HCT116 (cell line): ENCODE measurements around the gene FAR1. TPM values are rescaled to one million over a fixed set of nuclear protein-coding genes. Genes with fewer than 3 reads are reported as not detected.

Source experiments
- ATAC-seq: fragments of 200-7000 bp; cut with Tn5 transposase; 2 replicates; pipeline ENCODE4 v1.9.1; 2020; ENCODE audit warnings: mild to moderate bottlenecking, moderate library complexity
- BruUV-seq: library from RNA; stranded (reverse); fragments of 400-500 nt; replicated peaks from 2 replicates; lab custom pipeline; 2021; lab: Mats Ljungman, UMichigan
- CTCF ChIA-PET: fragments of 300-600 bp; sonication (Branson Sonifier 250); formaldehyde crosslinking; loops from one replicate; lab custom pipeline; 2021; ENCODE audit warnings: antibody characterized with exemption; lab: Charles Lee
- POLR2A ChIA-PET: fragments of 300-600, 350-600 bp; sonication (Branson Sonifier 250); formaldehyde crosslinking; loops from one replicate; lab custom pipeline; 2021; ENCODE audit warnings: antibody characterized with exemption; lab: Charles Lee
- RAD21 ChIA-PET, 2 experiments: fragments of 300-600 bp; sonication (Branson Sonifier 250); formaldehyde crosslinking; loops; one replicate each; lab custom pipeline; 2023; ENCODE audit warnings: low total read pairs in 2 of 2; ENCODE audit not compliant: uncharacterized antibody in 2 of 2, unreplicated experiment in 2 of 2, low non-redundant PET in 1 of 2; lab: Charles Lee
- DNase-seq: peaks from one replicate; pipeline ENCODE4 v3.0.0-alpha.2; 2010; ENCODE audit warnings: low read depth, low spot score
- H2AFZ ChIP-seq: fragments of 200-600 bp; shearing (Covaris generic), sonication (generic); 2 replicates; pipeline ENCODE4 v1.6.1; 2017; ENCODE audit warnings: low read depth, mixed run types, mixed read lengths, antibody characterized with exemption, low read length; ENCODE audit not compliant: poor library complexity, severe bottlenecking
- H3K27ac ChIP-seq: 2 replicates; pipeline ENCODE4 v1.5.1; 2012; ENCODE audit warnings: low read depth, low read length
- H3K27me3 ChIP-seq: fragments of 200-600 bp; sonication (generic); 2 replicates; pipeline ENCODE4 v1.6.1; 2016; ENCODE audit warnings: mixed run types, low read length, mixed read lengths; ENCODE audit not compliant: insufficient read depth
- H3K36me3 ChIP-seq, 2 experiments: fragments of 200-500 bp in 1 of 2; fragments of 200-600 bp in 1 of 2; sonication (Bioruptor generic) in 1 of 2; sonication (generic) in 1 of 2; 2 replicates each; pipeline versions ENCODE4 v1.5.1 to v1.6.1; 2014 to 2016; ENCODE audit warnings: low read length in 2 of 2, inconsistent platforms in 1 of 2, mixed read lengths in 1 of 2, mixed run types in 1 of 2; ENCODE audit not compliant: insufficient read depth in 2 of 2, control insufficient read depth in 1 of 2
- H3K4me1 ChIP-seq, 2 experiments: fragments of 200-600 bp in 1 of 2; sonication (generic) in 1 of 2; 2 replicates each; pipeline versions ENCODE4 v1.5.1 to v1.6.1; 2012 to 2017; ENCODE audit warnings: low read length in 2 of 2, inconsistent platforms in 1 of 2, mild to moderate bottlenecking in 1 of 2, mixed read lengths in 1 of 2, mixed run types in 1 of 2, moderate library complexity in 1 of 2; ENCODE audit not compliant: insufficient read depth in 2 of 2, control insufficient read depth in 1 of 2
- H3K4me2 ChIP-seq: fragments of 200-600 bp; sonication (generic); 2 replicates; pipeline ENCODE4 v1.6.1; 2017; ENCODE audit warnings: mixed run types, low read length, mixed read lengths
- H3K4me3 ChIP-seq, 2 experiments: fragments of 200-600 bp in 1 of 2; sonication (generic) in 1 of 2; replicated peaks in 1 of 2; 2 replicates each; pipeline ENCODE4 v1.5.1; 2011 to 2016; ENCODE audit warnings: low read length in 2 of 2, control low read depth in 1 of 2, low read depth in 1 of 2, mild to moderate bottlenecking in 1 of 2, mixed read lengths in 1 of 2, mixed run types in 1 of 2
- H3K79me2 ChIP-seq: fragments of 200-600 bp; sonication (generic); 2 replicates; pipeline ENCODE4 v1.6.1; 2017; ENCODE audit warnings: mild to moderate bottlenecking, mixed run types, low read length, moderate library complexity, mixed read lengths; ENCODE audit not compliant: insufficient read depth
- H3K9ac ChIP-seq: fragments of 200-600 bp; sonication (generic); 2 replicates; pipeline ENCODE4 v1.6.1; 2016; ENCODE audit warnings: low read length, mixed read lengths
- H3K9me2 ChIP-seq: fragments of 200-600 bp; sonication (generic), shearing (Covaris generic); 2 replicates; pipeline ENCODE4 v1.6.1; 2017; ENCODE audit warnings: mixed run types, mild to moderate bottlenecking, moderate library complexity; ENCODE audit not compliant: insufficient read depth
- H3K9me3 ChIP-seq, 2 experiments: fragments of 200-500 bp in 1 of 2; fragments of 200-600 bp in 1 of 2; sonication (Bioruptor generic) in 1 of 2; sonication (generic) in 1 of 2; 2 replicates each; pipeline ENCODE4 v1.6.1; 2014 to 2017; ENCODE audit warnings: low read length in 2 of 2, mixed read lengths in 2 of 2, inconsistent platforms in 1 of 2, low read depth in 1 of 2, mild to moderate bottlenecking in 1 of 2, mixed run types in 1 of 2, moderate library complexity in 1 of 2; ENCODE audit not compliant: control insufficient read depth in 1 of 2, insufficient read depth in 1 of 2
- H4K20me1 ChIP-seq: fragments of 200-600 bp; sonication (generic), shearing (Covaris generic); 2 replicates; pipeline ENCODE4 v1.6.1; 2017; ENCODE audit warnings: mixed run types, mild to moderate bottlenecking, moderate library complexity; ENCODE audit not compliant: insufficient read depth
- CEBPB ChIP-seq: IDR thresholded peaks from 2 replicates; pipeline ENCODE4 v1.6.1; 2012; ENCODE audit warnings: low read depth
- EZH2 ChIP-seq: fragments of 200-600 bp; sonication (generic); IDR thresholded peaks from 2 replicates; pipeline ENCODE4 v1.6.1; 2017; ENCODE audit warnings: antibody characterized with exemption, mixed run types
- EZH2phosphoT487 ChIP-seq: fragments of 200-600 bp; IDR thresholded peaks from 2 replicates; pipeline ENCODE4 v1.6.1; 2018; ENCODE audit warnings: antibody characterized with exemption, borderline replicate concordance
- FOSL1 ChIP-seq: IDR thresholded peaks from 2 replicates; pipeline ENCODE4 v1.6.1; 2012; ENCODE audit warnings: low read depth
- JUND ChIP-seq: IDR thresholded peaks from 2 replicates; pipeline ENCODE4 v1.6.1; 2012
- POLR2A ChIP-seq: IDR thresholded peaks from 2 replicates; pipeline ENCODE4 v1.7.0; 2011; ENCODE audit warnings: borderline replicate concordance; ENCODE audit not compliant: insufficient read depth, insufficient read length; ENCODE audit errors: extremely low read depth
- POLR2AphosphoS5 ChIP-seq: IDR thresholded peaks from 2 replicates; pipeline ENCODE4 v1.6.1; 2011; ENCODE audit warnings: mild to moderate bottlenecking, low read depth, low read length, moderate library complexity
- RAD21 ChIP-seq: IDR thresholded peaks from 2 replicates; pipeline ENCODE4 v1.6.1; 2012; ENCODE audit warnings: low read depth, mild to moderate bottlenecking
- SIN3A ChIP-seq: IDR thresholded peaks from 2 replicates; pipeline ENCODE4 v1.6.1; 2012; ENCODE audit warnings: low read depth
- SP1 ChIP-seq: IDR thresholded peaks from 2 replicates; pipeline ENCODE4 v1.6.1; 2012; ENCODE audit warnings: low read depth
- SRF ChIP-seq: IDR thresholded peaks from 2 replicates; pipeline ENCODE4 v1.6.1; 2012; ENCODE audit warnings: low read depth
- TCF7L2 ChIP-seq: IDR thresholded peaks from 2 replicates; pipeline ENCODE4 v1.7.0; 2011; ENCODE audit warnings: borderline replicate concordance, inconsistent platforms; ENCODE audit not compliant: insufficient read depth, insufficient read length; ENCODE audit errors: extremely low read depth
- YY1 ChIP-seq: IDR thresholded peaks from 2 replicates; pipeline ENCODE4 v1.6.1; 2011; ENCODE audit warnings: low read length, low read depth, moderate library complexity, mild to moderate bottlenecking; ENCODE audit not compliant: insufficient replicate concordance; ENCODE audit errors: extremely low read depth
- ZBTB33 ChIP-seq: IDR thresholded peaks from 2 replicates; pipeline ENCODE4 v1.6.1; 2011; ENCODE audit warnings: mild to moderate bottlenecking, low read length, moderate library complexity; ENCODE audit not compliant: insufficient replicate concordance; ENCODE audit errors: extremely low read depth
- ZFX ChIP-seq: fragments of 450-650 bp; IDR thresholded peaks from 2 replicates; pipeline ENCODE4 v1.6.1; 2017
- ZNF274 ChIP-seq: fragments of 200-500 bp; sonication (Bioruptor generic); IDR thresholded peaks from 2 replicates; pipeline ENCODE4 v1.6.1; 2014; ENCODE audit warnings: mild to moderate bottlenecking, low read depth, low read length, inconsistent platforms
- intact Hi-C: fragments of 100-400 bp; cut with micrococcal nuclease; formaldehyde crosslinking; loops from 2 replicates; pipeline ENCODE4 v1.10.0; 2022
- total RNA-seq: library from RNA; stranded (reverse); gene quantifications from one replicate; pipeline ENCODE4 v1.2.1, GENCODE V29; 2021; ENCODE audit not compliant: unreplicated experiment
- TF ChIP-seq, protein P1 (sequence below): IDR thresholded peaks from 2 replicates; pipeline ENCODE4 v1.6.1; 2012
- TF ChIP-seq, protein P2 (sequence below), 3 experiments: fragments of 200-600 bp in 1 of 3; sonication (generic) in 1 of 3; IDR thresholded peaks in 2 of 3; conservative IDR thresholded peaks in 1 of 3; 2 replicates each; pipeline ENCODE4 v1.5.1; 2012 to 2017; ENCODE audit warnings: low read depth in 2 of 3, low read length in 2 of 3, antibody characterized with exemption in 1 of 3, borderline replicate concordance in 1 of 3, control low read depth in 1 of 3, mild to moderate bottlenecking in 1 of 3, mixed read lengths in 1 of 3, mixed run types in 1 of 3, moderate library complexity in 1 of 3; ENCODE audit not compliant: insufficient read depth in 1 of 3
- TF ChIP-seq, protein P3 (sequence below): IDR thresholded peaks from 2 replicates; pipeline ENCODE4 v1.6.1; 2012; ENCODE audit warnings: low read depth

The FAR1 gene
- total RNA-seq, 1 experiment from 2014 or later, result 74.3 TPM

GRCh38 chr11:13697710-13698109 is 29.2 kb downstream of the FAR1 start:
- Histone ChIP-seq H3K36me3 (peaks cover 4 to 11% of the 10 kb centered on the region in 2 experiments; a peak in 2 of 4 replicates), H3K4me2 (no peak overlapping the region), H3K9me2 (no peaks in the 10 kb centered on the region), H3K4me1 (no peaks in the 10 kb centered on the region), H3K79me2 (peaks cover 57% of the 10 kb centered on the region), H3K4me3 (no peak overlapping the region), H3K27ac (no peak overlapping the region), H3K9ac (no peak overlapping the region), H2AFZ (no peak overlapping the region), H3K27me3 (no peaks in the 10 kb centered on the region), H3K9me3 (no peaks in the 10 kb centered on the region), H4K20me1 (peaks cover 15% of the 10 kb centered on the region; the same call in 1 of the 2 replicates)
- ChIA-PET RAD21 (no interaction called here), POLR2A (no interaction called here), CTCF (no interaction called here)
- no TSS peak for BruUV-seq
- ATAC-seq (no peak), DNase-seq (no peak)
- TF ChIP-seq POLR2AphosphoS5 (no peak), TCF7L2 (no peak), POLR2A (no peak), ZFX (no peak), EZH2 (no peak), EZH2phosphoT487 (no peak), CEBPB (no peak), SRF (no peak), JUND (no peak), ZBTB33 (no peak), RAD21 (no peak), FOSL1 (no peak), SP1 (no peak), SIN3A (no peak), YY1 (no peak), ZNF274 (no peak)
- TF ChIP-seq, protein P1, sequence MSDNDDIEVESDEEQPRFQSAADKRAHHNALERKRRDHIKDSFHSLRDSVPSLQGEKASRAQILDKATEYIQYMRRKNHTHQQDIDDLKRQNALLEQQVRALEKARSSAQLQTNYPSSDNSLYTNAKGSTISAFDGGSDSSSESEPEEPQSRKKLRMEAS, result no peak
- TF ChIP-seq, protein P2, sequence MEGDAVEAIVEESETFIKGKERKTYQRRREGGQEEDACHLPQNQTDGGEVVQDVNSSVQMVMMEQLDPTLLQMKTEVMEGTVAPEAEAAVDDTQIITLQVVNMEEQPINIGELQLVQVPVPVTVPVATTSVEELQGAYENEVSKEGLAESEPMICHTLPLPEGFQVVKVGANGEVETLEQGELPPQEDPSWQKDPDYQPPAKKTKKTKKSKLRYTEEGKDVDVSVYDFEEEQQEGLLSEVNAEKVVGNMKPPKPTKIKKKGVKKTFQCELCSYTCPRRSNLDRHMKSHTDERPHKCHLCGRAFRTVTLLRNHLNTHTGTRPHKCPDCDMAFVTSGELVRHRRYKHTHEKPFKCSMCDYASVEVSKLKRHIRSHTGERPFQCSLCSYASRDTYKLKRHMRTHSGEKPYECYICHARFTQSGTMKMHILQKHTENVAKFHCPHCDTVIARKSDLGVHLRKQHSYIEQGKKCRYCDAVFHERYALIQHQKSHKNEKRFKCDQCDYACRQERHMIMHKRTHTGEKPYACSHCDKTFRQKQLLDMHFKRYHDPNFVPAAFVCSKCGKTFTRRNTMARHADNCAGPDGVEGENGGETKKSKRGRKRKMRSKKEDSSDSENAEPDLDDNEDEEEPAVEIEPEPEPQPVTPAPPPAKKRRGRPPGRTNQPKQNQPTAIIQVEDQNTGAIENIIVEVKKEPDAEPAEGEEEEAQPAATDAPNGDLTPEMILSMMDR (IDR thresholded peaks at IDR 0.05 in 2 of 3, conservative IDR thresholded peaks at IDR 0.05 in 1 of 3; ENCODE audit: borderline replicate concordance in 1 of 3, insufficient read depth in 1 of 3, low read depth in 2 of 3, low read length in 2 of 3), result no peak
- TF ChIP-seq, protein P3, sequence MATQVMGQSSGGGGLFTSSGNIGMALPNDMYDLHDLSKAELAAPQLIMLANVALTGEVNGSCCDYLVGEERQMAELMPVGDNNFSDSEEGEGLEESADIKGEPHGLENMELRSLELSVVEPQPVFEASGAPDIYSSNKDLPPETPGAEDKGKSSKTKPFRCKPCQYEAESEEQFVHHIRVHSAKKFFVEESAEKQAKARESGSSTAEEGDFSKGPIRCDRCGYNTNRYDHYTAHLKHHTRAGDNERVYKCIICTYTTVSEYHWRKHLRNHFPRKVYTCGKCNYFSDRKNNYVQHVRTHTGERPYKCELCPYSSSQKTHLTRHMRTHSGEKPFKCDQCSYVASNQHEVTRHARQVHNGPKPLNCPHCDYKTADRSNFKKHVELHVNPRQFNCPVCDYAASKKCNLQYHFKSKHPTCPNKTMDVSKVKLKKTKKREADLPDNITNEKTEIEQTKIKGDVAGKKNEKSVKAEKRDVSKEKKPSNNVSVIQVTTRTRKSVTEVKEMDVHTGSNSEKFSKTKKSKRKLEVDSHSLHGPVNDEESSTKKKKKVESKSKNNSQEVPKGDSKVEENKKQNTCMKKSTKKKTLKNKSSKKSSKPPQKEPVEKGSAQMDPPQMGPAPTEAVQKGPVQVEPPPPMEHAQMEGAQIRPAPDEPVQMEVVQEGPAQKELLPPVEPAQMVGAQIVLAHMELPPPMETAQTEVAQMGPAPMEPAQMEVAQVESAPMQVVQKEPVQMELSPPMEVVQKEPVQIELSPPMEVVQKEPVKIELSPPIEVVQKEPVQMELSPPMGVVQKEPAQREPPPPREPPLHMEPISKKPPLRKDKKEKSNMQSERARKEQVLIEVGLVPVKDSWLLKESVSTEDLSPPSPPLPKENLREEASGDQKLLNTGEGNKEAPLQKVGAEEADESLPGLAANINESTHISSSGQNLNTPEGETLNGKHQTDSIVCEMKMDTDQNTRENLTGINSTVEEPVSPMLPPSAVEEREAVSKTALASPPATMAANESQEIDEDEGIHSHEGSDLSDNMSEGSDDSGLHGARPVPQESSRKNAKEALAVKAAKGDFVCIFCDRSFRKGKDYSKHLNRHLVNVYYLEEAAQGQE, result no peak
- intact Hi-C loops, result no loop called here
